Measurements from ENCODE around the gene MCTP1. TPM values are rescaled to one million over a fixed set of nuclear protein-coding genes. Genes with fewer than 3 reads are reported as not detected.

The MCTP1 gene
- total RNA-seq, 2 donors from 2014 or later, result 13.4 to 16.1 TPM

DNA sequence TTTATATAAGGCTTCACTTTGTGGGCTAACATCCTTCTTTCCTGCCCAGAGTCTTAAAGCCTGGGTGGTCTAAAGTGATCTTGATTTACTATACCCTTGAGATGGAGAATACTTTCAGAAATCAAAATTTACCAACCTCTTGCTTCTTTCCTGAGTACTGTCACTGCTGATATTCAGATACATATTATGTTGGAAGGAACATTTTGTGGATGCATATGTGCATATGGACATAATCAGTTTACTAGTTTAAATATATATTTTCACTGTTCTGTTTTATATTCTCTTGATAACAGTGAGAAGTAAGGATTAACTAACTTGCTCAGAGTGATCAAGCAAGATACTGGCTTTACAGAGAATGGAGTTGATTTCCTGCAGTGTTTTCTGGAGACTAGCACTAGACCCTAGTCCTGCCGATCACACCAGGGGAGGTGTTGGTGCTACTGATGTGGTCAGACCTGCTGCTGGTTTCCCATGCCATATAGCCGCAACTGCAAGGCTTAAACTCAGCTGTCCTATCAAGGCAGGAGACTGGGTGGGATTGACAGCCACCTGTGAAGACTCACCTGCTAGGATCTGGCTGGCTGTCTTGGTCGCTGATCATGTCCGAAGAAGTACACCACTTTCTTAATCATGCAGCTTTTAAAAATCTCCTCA is 608.8 kb downstream of the MCTP1 start:
- DNase-seq, result no peak
- no peak for ATAC-seq
- intact Hi-C loops (cut with DNase I), result no loop called here

DNA sequence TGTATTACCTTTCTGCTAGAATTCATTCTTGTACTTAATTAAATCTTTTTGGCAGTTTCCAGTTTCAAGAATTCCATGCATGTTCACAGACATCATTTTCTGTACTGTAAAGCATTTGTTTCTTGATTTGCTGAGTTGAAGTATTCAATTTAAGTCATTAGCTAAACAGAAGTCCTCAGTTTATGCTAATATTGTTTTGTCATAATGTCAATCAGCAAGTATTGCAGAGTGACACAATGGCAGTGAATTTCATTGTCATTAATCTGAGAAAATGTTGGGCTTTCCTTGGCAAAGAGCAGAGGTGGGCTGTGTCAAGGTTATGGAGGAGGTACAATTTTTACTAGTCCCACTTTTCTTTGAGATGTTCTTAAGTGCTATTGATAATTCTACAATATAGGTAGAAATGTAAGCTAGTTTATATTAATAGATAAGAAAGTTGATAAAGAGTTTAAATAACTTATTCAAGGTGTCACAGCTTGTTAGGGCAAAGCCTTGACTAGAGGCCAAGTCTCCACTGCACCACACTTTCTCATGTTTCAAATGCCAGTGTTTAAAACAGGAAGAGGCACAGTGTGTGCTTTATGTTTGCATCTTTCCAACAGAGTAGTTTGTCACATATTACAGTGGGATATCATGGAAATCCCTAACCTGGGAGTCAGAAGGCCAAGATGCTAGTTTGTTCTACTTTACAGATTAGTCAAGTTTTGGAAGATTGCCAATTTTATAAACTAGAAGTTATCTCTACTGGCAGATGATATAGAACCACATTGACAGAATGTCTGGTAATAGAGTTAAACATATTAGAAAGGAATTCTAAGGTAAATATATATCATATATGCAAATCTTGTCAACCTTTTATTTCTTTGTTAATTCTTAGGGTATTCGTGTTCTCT is 610.2 kb downstream of the MCTP1 start:
- ATAC-seq (no peak), DNase-seq (no peak)
- intact Hi-C loops (cut with DNase I), result no loop called here

DNA sequence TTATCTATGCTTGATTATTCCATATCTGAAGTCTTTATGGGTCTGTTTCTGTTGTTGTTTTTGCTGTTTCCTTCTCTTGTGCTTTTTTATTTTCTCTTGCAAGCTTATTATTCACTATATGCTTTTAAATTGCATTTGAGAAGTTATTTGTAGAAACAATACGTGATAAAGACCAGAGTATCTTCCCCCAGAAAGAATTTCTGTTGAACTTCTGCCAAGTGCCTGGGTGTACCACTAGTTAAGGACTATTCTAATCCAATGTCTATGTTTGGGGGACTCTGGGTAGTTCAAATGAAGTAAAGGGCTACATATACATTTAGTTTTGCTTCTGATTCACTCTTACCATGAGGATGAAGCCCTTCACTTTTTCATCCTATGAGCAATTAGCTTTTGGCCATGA is 612.1 kb downstream of the MCTP1 start:
- ATAC-seq (no peak), DNase-seq (no peak)
- intact Hi-C loops (cut with DNase I), result no loop called here

DNA sequence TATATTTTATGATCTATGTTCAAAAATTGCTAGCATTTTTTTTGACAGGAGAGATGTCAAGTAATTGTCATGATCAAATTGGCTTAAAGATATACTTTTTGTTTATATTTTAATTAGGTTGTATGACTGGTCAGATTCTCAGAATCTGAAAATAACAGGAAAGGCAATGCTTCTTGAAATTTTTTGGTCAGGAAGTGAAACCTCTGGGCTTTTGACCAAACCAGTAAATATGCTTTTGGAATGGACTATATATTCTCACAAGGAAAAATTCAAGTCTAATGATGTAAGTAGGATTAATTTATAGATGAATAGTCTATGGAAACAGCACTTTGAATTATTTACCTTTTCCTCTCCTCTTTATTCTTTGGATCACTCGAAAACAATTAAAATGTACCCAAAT is 614.2 kb downstream of the MCTP1 start:
- intact Hi-C loops (cut with DNase I), result no loop called here
- DNase-seq (no peak), ATAC-seq (no peak)

DNA sequence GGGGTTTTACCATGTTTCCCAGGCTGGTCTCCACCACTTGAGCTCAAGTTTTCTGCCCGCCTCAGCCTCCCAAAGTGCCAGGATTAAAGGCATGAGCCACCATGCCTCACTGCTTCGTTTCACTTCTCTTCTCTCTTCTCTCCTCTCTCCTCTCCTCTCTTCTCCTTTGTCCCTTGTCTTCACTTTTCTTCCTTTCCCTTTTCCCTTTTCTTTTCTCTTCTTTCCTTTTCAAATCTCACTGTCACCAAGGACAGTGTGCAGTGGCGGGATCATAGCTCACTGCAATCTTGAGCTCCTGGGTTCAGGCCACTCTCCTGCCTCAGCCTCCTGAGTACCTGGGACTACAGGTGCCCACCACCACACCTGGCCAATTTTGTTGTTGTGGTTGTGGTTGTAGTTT is 617.0 kb downstream of the MCTP1 start:
- intact Hi-C loops (cut with DNase I), result no loop called here
- no peak for DNase-seq
- ATAC-seq, result no peak

DNA sequence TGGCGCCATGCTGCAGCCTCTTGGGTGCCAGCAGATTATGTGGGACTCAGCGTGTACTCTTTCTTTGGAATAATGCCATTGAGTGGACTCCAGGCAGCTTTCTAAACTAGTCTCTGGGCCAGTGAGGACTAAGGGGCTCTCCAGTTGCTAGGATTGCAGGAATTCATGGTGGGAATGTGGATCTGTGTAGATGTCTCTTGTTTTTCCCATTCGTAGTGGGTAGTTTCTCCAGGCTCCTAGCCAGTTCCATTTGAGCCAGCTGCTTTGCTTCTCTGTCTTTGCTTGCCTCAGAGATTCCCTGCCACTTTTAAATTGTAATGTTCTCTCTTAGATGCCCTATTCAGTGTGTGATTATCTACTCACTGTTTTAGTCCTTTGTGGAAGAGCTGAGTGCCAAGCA is 623.8 kb downstream of the MCTP1 start:
- intact Hi-C loops (cut with DNase I), result no loop called here
- DNase-seq, result no peak
- ATAC-seq, result no peak

DNA sequence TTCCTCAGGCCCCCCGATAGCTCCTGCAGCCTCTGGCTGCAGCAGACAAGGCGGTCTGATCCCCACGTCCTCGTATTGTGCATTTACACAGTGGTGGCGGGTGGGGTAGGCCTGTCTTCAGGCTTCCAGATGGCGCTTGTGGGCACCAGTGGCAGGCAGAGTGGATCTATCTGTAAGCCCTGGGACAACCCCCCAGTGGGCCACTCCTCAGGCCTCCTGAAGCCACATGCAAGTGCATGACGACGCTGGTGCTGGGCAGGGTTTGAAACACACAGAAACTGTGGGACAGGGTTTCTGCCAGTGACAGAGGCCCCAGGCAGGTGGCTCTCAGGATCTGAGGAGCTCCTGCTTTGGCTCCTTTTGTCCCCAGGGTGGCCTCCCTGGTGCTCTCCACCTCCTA is 624.4 kb downstream of the MCTP1 start:
- no peak for DNase-seq
- ATAC-seq, result no peak
- intact Hi-C loops (cut with DNase I), result no loop called here

DNA sequence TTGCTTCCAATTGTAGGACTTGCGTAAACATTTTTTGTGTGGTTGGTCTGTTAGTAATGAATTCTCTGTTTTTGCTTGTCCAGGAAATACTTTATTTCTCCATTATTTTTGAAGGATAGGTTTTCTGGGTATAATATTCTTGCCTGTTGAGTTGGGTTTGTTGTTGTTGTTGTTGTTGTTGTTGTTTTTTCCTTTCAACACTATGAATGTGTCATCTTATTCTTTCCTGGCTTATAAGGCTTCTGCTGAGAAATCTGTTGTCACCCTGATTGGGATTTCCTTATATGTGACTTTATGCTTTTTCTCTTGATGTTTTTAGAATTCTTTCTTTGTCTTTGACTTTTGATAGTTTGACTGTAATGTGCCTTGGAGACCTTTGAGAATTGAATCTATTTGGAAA is 626.6 kb downstream of the MCTP1 start:
- no peak for DNase-seq
- ATAC-seq, result no peak
- intact Hi-C loops (cut with DNase I), result no loop called here

Other genes with a start within 250 kb of the MCTP1 start
- gene FAM81B, start 106.3 kb upstream of the MCTP1 start, total RNA-seq, result 10 to 100 TPM in 1 of 2 donors, 1 to 10 TPM in 1; 8.6 to 16.4 TPM

Measured in left cardiac atrium (tissue), 4 donors.